HepG2 (cell line): ENCODE results near the gene CHN1. TPM values are rescaled to one million over a fixed set of nuclear protein-coding genes. Genes with fewer than 3 reads are reported as not detected.
A peak's percentile ranks its signal among the peaks of the same experiment; 100 is the strongest.

Experiments used
- HIC2 ChIP-seq: sonication (generic); formaldehyde crosslinking; IDR thresholded peaks from 2 replicates; pipeline ENCODE4 v1.9.0; 2022; ENCODE audit warnings: low read depth, missing genetic modification reagents
- LBX2 ChIP-seq: sonication (generic); formaldehyde crosslinking; IDR thresholded peaks from 2 replicates; pipeline ENCODE4 v1.5.0; 2020; ENCODE audit warnings: missing genetic modification reagents, mild to moderate bottlenecking, borderline replicate concordance
- MATR3 ChIP-seq: sonication (generic); formaldehyde crosslinking; IDR thresholded peaks from 2 replicates; pipeline ENCODE4 v1.4.0; 2020; ENCODE audit warnings: missing genetic modification reagents
- NCOR1 ChIP-seq: fragments of 200-600 bp; sonication (generic); IDR thresholded peaks from 2 replicates; pipeline ENCODE4 v1.7.0; 2017; ENCODE audit warnings: antibody characterized with exemption, low read length, borderline replicate concordance
- SAP130 ChIP-seq: IDR thresholded peaks from 2 replicates; pipeline ENCODE4 v1.6.1; 2016; ENCODE audit warnings: low read depth
- SRSF1 ChIP-seq: fragments of 200-400 bp; formaldehyde crosslinking; optimal IDR thresholded peaks from 2 replicates; pipeline ENCODE3; 2017; ENCODE audit warnings: mild to moderate bottlenecking, low read depth, low read length, moderate library complexity
- TRIM24 ChIP-seq: sonication (generic); formaldehyde crosslinking; IDR thresholded peaks from 2 replicates; pipeline ENCODE4 v1.8.0; 2022; ENCODE audit warnings: mild to moderate bottlenecking, missing genetic modification reagents
- ZBTB14 ChIP-seq: sonication (generic); formaldehyde crosslinking; IDR thresholded peaks from 2 replicates; pipeline ENCODE4 v1.4.0; 2020; ENCODE audit warnings: missing genetic modification reagents
- ZBTB2 ChIP-seq: sonication (generic); formaldehyde crosslinking; IDR thresholded peaks from 2 replicates; pipeline ENCODE4 v1.8.0; 2022; ENCODE audit warnings: low read depth, missing genetic modification reagents
- ZHX1 ChIP-seq: sonication (generic); formaldehyde crosslinking; IDR thresholded peaks from 2 replicates; pipeline ENCODE4 v1.8.1; 2022; ENCODE audit warnings: low read depth, mild to moderate bottlenecking, missing genetic modification reagents
- ZKSCAN1 ChIP-seq: fragments of 150-350 bp; IDR thresholded peaks from 2 replicates; pipeline ENCODE4 v1.6.1; 2014; ENCODE audit warnings: low read length
- ZNF207 ChIP-seq: fragments of 450-650 bp; IDR thresholded peaks from 2 replicates; pipeline ENCODE4 v1.6.1; 2016; ENCODE audit warnings: antibody characterized with exemption, borderline replicate concordance
- ZNF276 ChIP-seq: sonication (generic); formaldehyde crosslinking; IDR thresholded peaks from 2 replicates; pipeline ENCODE4 v1.4.0; 2020; ENCODE audit warnings: mild to moderate bottlenecking, low read depth, missing genetic modification reagents
- ZNF362 ChIP-seq: sonication (generic); formaldehyde crosslinking; IDR thresholded peaks from 2 replicates; pipeline ENCODE4 v1.4.0; 2020; ENCODE audit warnings: missing genetic modification reagents, mild to moderate bottlenecking, borderline replicate concordance
- ZNF670 ChIP-seq: sonication (generic); formaldehyde crosslinking; IDR thresholded peaks from 2 replicates; pipeline ENCODE4 v1.8.0; 2022; ENCODE audit warnings: mild to moderate bottlenecking, missing genetic modification reagents, borderline replicate concordance
- ZNF703 ChIP-seq: sonication (generic); formaldehyde crosslinking; IDR thresholded peaks from 2 replicates; pipeline ENCODE4 v1.5.1; 2020; ENCODE audit warnings: missing genetic modification reagents, mild to moderate bottlenecking, moderate library complexity, borderline replicate concordance
- ZSCAN22 ChIP-seq: sonication (generic); formaldehyde crosslinking; IDR thresholded peaks from 2 replicates; pipeline ENCODE4 v1.4.0; 2020; ENCODE audit warnings: mild to moderate bottlenecking, missing genetic modification reagents
- polyA plus RNA-seq, 8 experiments: library from polyadenylated mRNA; depleted of rRNA in 3 of 8; stranded (reverse) in 7 of 8; unstranded in 1 of 8; fragments of >200 nt; fragmentation: Illumina TruSeq in 4 of 8; extraction: Trizol in 4 of 8; gene quantifications; 2 replicates each; pipeline versions ENCODE4 v1.2.1 to v1.2.3, GENCODE V29; 2011 to 2016; ENCODE audit warnings: low read depth in 4 of 8, missing spikeins in 1 of 8, mixed read lengths in 1 of 8; ENCODE audit not compliant: insufficient read depth in 1 of 8
- total RNA-seq, 5 experiments: library from RNA; depleted of rRNA; stranded (reverse); fragments of >200 nt; fragmentation: Illumina TruSeq; extraction: Trizol; gene quantifications; 2 replicates each; pipeline ENCODE4 v1.2.3, GENCODE V29; 2016; ENCODE audit warnings: low read depth in 1 of 5

CHN1 gene
- total and polyA plus RNA-seq, 2 of the 13 experiments (the other 11 are each of a cell fraction or from before 2014, with no cell fraction given) = 2.8 to 3.5 TPM

GRCh38 chr2:175004980-175005732 is at the start of gene CHN1 (continued):
- peak; percentile 30; the same call in 1 of the 2 replicates for TF ChIP-seq ZBTB2 (CRISPR knock-in tag)
- peak; percentile 25; the same call in 1 of the 2 replicates for TF ChIP-seq ZNF276 (CRISPR knock-in tag)
- TF ChIP-seq MATR3 (CRISPR knock-in tag) = no peak
- TF ChIP-seq LBX2 = no peak
- TF ChIP-seq ZNF670 (CRISPR knock-in tag) = no peak
- TF ChIP-seq ZHX1 (CRISPR knock-in tag) = no peak
- TF ChIP-seq ZBTB14 (CRISPR knock-in tag) = peak; percentile 74
- TF ChIP-seq ZSCAN22 (CRISPR knock-in tag) = no peak; the same call in 1 of the 2 replicates
- no peak for TF ChIP-seq ZNF207
- TF ChIP-seq HIC2 (CRISPR knock-in tag) = no peak
- no peak for TF ChIP-seq SRSF1
- TF ChIP-seq NCOR1 = no peak
- peak; percentile 71 for TF ChIP-seq SAP130 (CRISPR knock-in tag)
- TF ChIP-seq ZNF703 (CRISPR knock-in tag) = no peak
- TF ChIP-seq ZKSCAN1 = no peak
- TF ChIP-seq TRIM24 (CRISPR knock-in tag) = no peak
- no peak for TF ChIP-seq ZNF362 (CRISPR knock-in tag)
